Activated CD4-positive, alpha-beta memory T cell treated with anti-CD3 and anti-CD28 coated beads, Interleukin-2, amount 10 ng/mL, durations not matched to agents 7 days and 5 days (primary cell): ENCODE data around the gene SULT4A1. TPM values are rescaled to one million over a fixed set of nuclear protein-coding genes. Genes with fewer than 3 reads are reported as not detected.

Experiments used
- CTCF ChIA-PET: fragments of 350-600 bp; sonication (Branson Sonifier 250); formaldehyde crosslinking; loops from one replicate; lab custom pipeline; 2021; ENCODE audit warnings: antibody characterized with exemption, inconsistent platforms; lab: Charles Lee
- POLR2A ChIA-PET: fragments of 350-600 bp; sonication (Branson Sonifier 250); formaldehyde crosslinking; loops from one replicate; lab custom pipeline; 2021; ENCODE audit warnings: antibody characterized with exemption; lab: Charles Lee
- DNase-seq: peaks from one replicate; pipeline ENCODE4 v3.0.0-alpha.2; 2020
- H3K27ac Mint-ChIP-seq: one replicate; pipeline ENCODE4 v1.8.0; 2021; ENCODE audit warnings: mild to moderate bottlenecking, mixed read lengths
- H3K27me3 Mint-ChIP-seq: one replicate; pipeline ENCODE4 v1.8.0; 2021; ENCODE audit warnings: mixed read lengths
- H3K36me3 Mint-ChIP-seq: one replicate; pipeline ENCODE4 v1.8.0; 2021; ENCODE audit warnings: low read depth, mixed read lengths
- H3K4me1 Mint-ChIP-seq: one replicate; pipeline ENCODE4 v1.8.0; 2021; ENCODE audit warnings: mixed read lengths
- H3K4me3 Mint-ChIP-seq: one replicate; pipeline ENCODE4 v1.8.0; 2021; ENCODE audit warnings: mild to moderate bottlenecking, mixed read lengths
- H3K9me3 Mint-ChIP-seq: one replicate; pipeline ENCODE4 v1.8.0; 2021; ENCODE audit warnings: mixed read lengths
- total RNA-seq, 2 experiments: library from RNA; stranded (reverse); gene quantifications; one replicate each; pipeline ENCODE4 v1.2.3, GENCODE V29; 2021

The SULT4A1 gene
- total RNA-seq, 2 experiments from 2014 or later, result not detected

- ChIA-PET POLR2A (interaction anchor here (0.8 to 1.1 kb wide), 4 partner anchors 11 to 212 kb away, joined by 3 to 5 read pairs (median 3); partner anchors contain the start of genes PARVB and SAMM50), CTCF (interaction anchor here (0.9 kb wide), 1 partner anchor 73 kb away, joined by 3 read pairs; no protein-coding TSS in a partner anchor)
- DNase-seq, result no peak
- peaks cover 5% of the 10 kb centered on the region for H3K36me3 Mint-ChIP-seq
- H3K4me1 Mint-ChIP-seq, result peaks cover 29% of the 10 kb centered on the region
- no peaks in the 10 kb centered on the region for H3K9me3 Mint-ChIP-seq
- peak overlapping the region; percentile 93 for H3K4me3 Mint-ChIP-seq
- no peaks in the 10 kb centered on the region for H3K27me3 Mint-ChIP-seq
- H3K27ac Mint-ChIP-seq, result peak overlapping the region; percentile 52
Observed at GRCh38 chr22:43811777-43812148, 50.5 kb downstream of the SULT4A1 start.

GRCh38 chr22:43802897-43803495 lies 59.3 kb downstream of the SULT4A1 start:
- ChIA-PET CTCF (no interaction called here), POLR2A (no interaction called here)
- no peak for DNase-seq
- Mint-ChIP-seq H3K4me1 (no peaks in the 10 kb centered on the region), H3K9me3 (peaks cover 7% of the 10 kb centered on the region), H3K27ac (no peak overlapping the region), H3K27me3 (peaks cover 28% of the 10 kb centered on the region), H3K36me3 (no peaks in the 10 kb centered on the region), H3K4me3 (no peak overlapping the region)

- Mint-ChIP-seq H3K27ac (no peak overlapping the region), H3K4me3 (no peak overlapping the region), H3K4me1 (no peaks in the 10 kb centered on the region), H3K36me3 (no peaks in the 10 kb centered on the region), H3K9me3 (peaks cover 7% of the 10 kb centered on the region), H3K27me3 (peaks cover 30% of the 10 kb centered on the region)
- ChIA-PET POLR2A (no interaction called here), CTCF (no interaction called here)
- DNase-seq, result no peak
Observed at GRCh38 chr22:43800970-43801369, 61.3 kb downstream of the SULT4A1 start.

- CTCF ChIA-PET, result no interaction called here
- Mint-ChIP-seq H3K4me3 (no peak overlapping the region), H3K27me3 (peaks cover 18% of the 10 kb centered on the region), H3K4me1 (no peaks in the 10 kb centered on the region), H3K27ac (no peak overlapping the region), H3K9me3 (peaks cover 7% of the 10 kb centered on the region), H3K36me3 (no peaks in the 10 kb centered on the region)
- no peak for DNase-seq
- POLR2A ChIA-PET, result no interaction called here
Observed at GRCh38 chr22:43798492-43798891, 63.8 kb downstream of the SULT4A1 start.

- Mint-ChIP-seq H3K27ac (no peak overlapping the region), H3K9me3 (peaks cover 7% of the 10 kb centered on the region), H3K36me3 (no peaks in the 10 kb centered on the region), H3K27me3 (peaks cover 11% of the 10 kb centered on the region), H3K4me3 (no peak overlapping the region), H3K4me1 (no peaks in the 10 kb centered on the region)
- ChIA-PET CTCF (no interaction called here), POLR2A (interaction anchor here (0.9 kb wide), 1 partner anchor 9 kb away, joined by 3 read pairs; no protein-coding TSS in a partner anchor)
- no peak for DNase-seq
Observed at GRCh38 chr22:43796567-43796966, 65.7 kb downstream of the SULT4A1 start.

- Mint-ChIP-seq H3K9me3 (no peaks in the 10 kb centered on the region), H3K27ac (no peak overlapping the region), H3K4me3 (no peak overlapping the region), H3K27me3 (peaks cover 1% of the 10 kb centered on the region), H3K4me1 (no peaks in the 10 kb centered on the region), H3K36me3 (no peaks in the 10 kb centered on the region)
- ChIA-PET CTCF (no interaction called here), POLR2A (no interaction called here)
- no peak for DNase-seq
Observed at GRCh38 chr22:43795320-43795719, 67.0 kb downstream of the SULT4A1 start.

GRCh38 chr22:43792905-43793304 lies 69.4 kb downstream of the SULT4A1 start:
- no peaks in the 10 kb centered on the region for H3K36me3 Mint-ChIP-seq
- H3K9me3 Mint-ChIP-seq, result no peaks in the 10 kb centered on the region
- H3K27me3 Mint-ChIP-seq, result peaks cover 7% of the 10 kb centered on the region
- H3K27ac Mint-ChIP-seq, result no peak overlapping the region
- H3K4me3 Mint-ChIP-seq, result no peak overlapping the region
- DNase-seq, result no peak
- no peaks in the 10 kb centered on the region for H3K4me1 Mint-ChIP-seq
- ChIA-PET CTCF (no interaction called here), POLR2A (no interaction called here)

- ChIA-PET POLR2A (no interaction called here), CTCF (no interaction called here)
- no peak overlapping the region for H3K4me3 Mint-ChIP-seq
- no peaks in the 10 kb centered on the region for H3K36me3 Mint-ChIP-seq
- no peaks in the 10 kb centered on the region for H3K4me1 Mint-ChIP-seq
- no peak overlapping the region for H3K27ac Mint-ChIP-seq
- peaks cover 18% of the 10 kb centered on the region for H3K27me3 Mint-ChIP-seq
- no peak for DNase-seq
- no peaks in the 10 kb centered on the region for H3K9me3 Mint-ChIP-seq
Observed at GRCh38 chr22:43789452-43789851, 72.9 kb downstream of the SULT4A1 start.

GRCh38 chr22:43783777-43784176 lies 78.5 kb downstream of the SULT4A1 start:
- H3K9me3 Mint-ChIP-seq, result no peaks in the 10 kb centered on the region
- H3K27me3 Mint-ChIP-seq, result peaks cover 15% of the 10 kb centered on the region

GRCh38 chr22:43782448-43782847 lies 79.9 kb downstream of the SULT4A1 start:
- no peak overlapping the region for H3K4me3 Mint-ChIP-seq
- H3K4me1 Mint-ChIP-seq, result no peaks in the 10 kb centered on the region
- H3K9me3 Mint-ChIP-seq, result no peaks in the 10 kb centered on the region
- ChIA-PET CTCF (interaction anchor here (1.2 kb wide), 1 partner anchor 163 kb away, joined by 3 read pairs; no protein-coding TSS in a partner anchor), POLR2A (no interaction called here)
- DNase-seq, result no peak
- H3K27me3 Mint-ChIP-seq, result peaks cover 8% of the 10 kb centered on the region
- no peak overlapping the region for H3K27ac Mint-ChIP-seq
- no peaks in the 10 kb centered on the region for H3K36me3 Mint-ChIP-seq

More at GRCh38 chr22:43783777-43784176, 78.5 kb downstream of the SULT4A1 start:
- Mint-ChIP-seq H3K4me1 (no peaks in the 10 kb centered on the region), H3K27ac (no peak overlapping the region), H3K36me3 (no peaks in the 10 kb centered on the region), H3K4me3 (no peak overlapping the region)
- no peak for DNase-seq
- CTCF ChIA-PET, result no interaction called here
- POLR2A ChIA-PET, result no interaction called here

- H3K9me3 Mint-ChIP-seq, result no peaks in the 10 kb centered on the region
- no peak overlapping the region for H3K4me3 Mint-ChIP-seq
- no peak for DNase-seq
- no peaks in the 10 kb centered on the region for H3K36me3 Mint-ChIP-seq
- CTCF ChIA-PET, result interaction anchor here (0.5 kb wide), 1 partner anchor 136 kb away, joined by 3 read pairs; no protein-coding TSS in a partner anchor
- H3K27ac Mint-ChIP-seq, result no peak overlapping the region
- POLR2A ChIA-PET, result no interaction called here
- peaks cover 8% of the 10 kb centered on the region for H3K27me3 Mint-ChIP-seq
- no peaks in the 10 kb centered on the region for H3K4me1 Mint-ChIP-seq
Observed at GRCh38 chr22:43777286-43777685, 85.0 kb downstream of the SULT4A1 start.

- ChIA-PET POLR2A (no interaction called here), CTCF (no interaction called here)
- H3K27ac Mint-ChIP-seq, result no peak overlapping the region
- no peaks in the 10 kb centered on the region for H3K9me3 Mint-ChIP-seq
- no peak for DNase-seq
- no peaks in the 10 kb centered on the region for H3K36me3 Mint-ChIP-seq
- no peaks in the 10 kb centered on the region for H3K4me1 Mint-ChIP-seq
- no peak overlapping the region for H3K4me3 Mint-ChIP-seq
- peaks cover 8% of the 10 kb centered on the region for H3K27me3 Mint-ChIP-seq
Observed at GRCh38 chr22:43776081-43776670, 86.1 kb downstream of the SULT4A1 start.
